Transverse colon (tissue), 4 donors: ENCODE results near the gene MOB1A. TPM values are rescaled to one million over a fixed set of nuclear protein-coding genes. Genes with fewer than 3 reads are reported as not detected.

Experiments used
- DNase-seq: peaks from one replicate; pipeline ENCODE4 v3.0.0-alpha.2; 2019
- H3K27ac ChIP-seq, 4 donors: fragments of 200-600 bp; sonication (generic); 2 replicates each; pipeline ENCODE4 v1.5.1; 2016 to 2018; ENCODE audit warnings: inconsistent platforms in 4 of 4
- H3K27me3 ChIP-seq: fragments of 200-600 bp; sonication (generic); 2 replicates; pipeline ENCODE4 v1.5.1; 2017; ENCODE audit warnings: inconsistent platforms
- H3K36me3 ChIP-seq, 4 donors: fragments of 200-600 bp; sonication (generic); 2 replicates each; pipeline ENCODE4 v1.5.1; 2017 to 2019; ENCODE audit warnings: inconsistent platforms in 4 of 4
- H3K4me1 ChIP-seq, 4 donors: fragments of 200-600 bp; sonication (generic); 2 replicates each; pipeline ENCODE4 v1.5.1; 2017 to 2020; ENCODE audit warnings: inconsistent platforms in 4 of 4
- H3K4me3 ChIP-seq, 4 donors: fragments of 200-600 bp; sonication (generic); 1 replicate in 1 of 4; 2 replicates in 3 of 4; pipeline versions ENCODE4 v1.5.1 to v1.6.1; 2017 to 2019; ENCODE audit warnings: inconsistent platforms in 4 of 4
- H3K9me3 ChIP-seq, 2 donors: fragments of 200-600 bp; sonication (generic); 2 replicates each; pipeline ENCODE4 v1.5.1; 2017 to 2019; ENCODE audit warnings: inconsistent platforms in 2 of 2
- CTCF ChIP-seq, 5 experiments: fragments of 200-600 bp in 3 of 5; fragments of 450-650 bp in 2 of 5; sonication (generic) in 3 of 5; IDR thresholded peaks; 1 replicate in 2 of 5; 2 replicates in 3 of 5; pipeline ENCODE4 v1.5.1; 2016 to 2017; ENCODE audit warnings: antibody characterized with exemption in 5 of 5, inconsistent platforms in 3 of 5, mild to moderate bottlenecking in 2 of 5, moderate library complexity in 1 of 5
- EP300 ChIP-seq: sonication (generic); formaldehyde crosslinking; IDR thresholded peaks from one replicate; pipeline ENCODE4 v1.6.1; 2017; ENCODE audit warnings: antibody characterized with exemption, low read depth
- POLR2A ChIP-seq: fragments of 450-650 bp; IDR thresholded peaks from one replicate; pipeline ENCODE4 v1.6.1; 2016; ENCODE audit warnings: antibody characterized with exemption, mild to moderate bottlenecking, moderate library complexity
- POLR2AphosphoS5 ChIP-seq, 3 donors: sonication (generic); formaldehyde crosslinking; IDR thresholded peaks; one replicate each; pipeline ENCODE4 v1.6.1; 2016; ENCODE audit warnings: antibody characterized with exemption in 3 of 3
- WGBS, 2 donors: methylation state at CpG; one replicate each; pipeline ENCODE4 v1.1.5; 2018; ENCODE audit warnings: low coverage in 1 of 2; 5-methylcytosine and 5-hydroxymethylcytosine counted together
- in situ Hi-C, 4 donors: fragments of 200-750 bp; cut with MboI; loops; one replicate each; pipeline versions ENCODE4 v1.15.0 to v1.15.1; 2017; ENCODE audit warnings: low sequenced_read_pairs in 3 of 4, low pct_ligation_motif_present in 1 of 4, low pct_unique_long_range_greater_than_20kb in 1 of 4
- intact Hi-C: fragments of 100-400 bp; cut with DNase I; formaldehyde crosslinking; loops from one replicate; pipeline ENCODE4 v1.15.1; 2023; ENCODE audit warnings: low total_unique reads
- total RNA-seq, 4 donors: library from RNA; depleted of rRNA; stranded (reverse); fragments of >200 nt; gene quantifications; one replicate each; pipeline ENCODE4 v1.1.0, GENCODE V29; 2016

The MOB1A gene
- total RNA-seq, 4 donors from 2014 or later: 43.0 to 91.9 (median 68.8) TPM

GRCh38 chr2:74149247-74149525 lies 29.5 kb downstream of the MOB1A start:
- DNase-seq: no peak
- Histone ChIP-seq H3K27ac (no peak overlapping the region), H3K9me3 (no peaks in the 10 kb centered on the region), H3K4me3 (no peak overlapping the region), H3K27me3 (no peaks in the 10 kb centered on the region), H3K4me1 (peaks cover 8 to 22% (median 17%) of the 10 kb centered on the region in 4 donors), H3K36me3 (peaks cover 0 to 10% (median 2%) of the 10 kb centered on the region in 4 donors)
- TF ChIP-seq CTCF (IDR thresholded peaks at IDR 0.05) (no peak), POLR2A (no peak), EP300 (no peak), POLR2AphosphoS5 (IDR thresholded peaks at IDR 0.05) (no peak)
- WGBS, 2 donors: 88 to 100% methylated on average over 4 to 5 of the region's 5 CpGs
- intact Hi-C loops (no loop called here), in situ Hi-C loops (loop anchor here in 3 of 4 donors (25.0 kb wide), 2 partner anchors 312 to 337 kb away; partner anchors contain the start of gene STAMBP (in 2 of the 3))

GRCh38 chr2:74148457-74149246 lies 30.0 kb downstream of the MOB1A start:
- Histone ChIP-seq H3K4me1 (peaks cover 8 to 22% (median 17%) of the 10 kb centered on the region in 4 donors), H3K4me3 (peak overlapping the region in 3 of 4 donors; percentile 54 to 92 (median 85)), H3K9me3 (no peaks in the 10 kb centered on the region), H3K27ac (peak overlapping the region; percentile 72 to 79 (median 74)), H3K36me3 (peaks cover 0 to 7% (median 0%) of the 10 kb centered on the region in 4 donors), H3K27me3 (no peaks in the 10 kb centered on the region)
- in situ Hi-C loops: loop anchor here in 3 of 4 donors (25.0 kb wide), 2 partner anchors 311 to 336 kb away; partner anchors contain the start of gene STAMBP (in 2 of the 3)
- TF ChIP-seq CTCF (IDR thresholded peaks at IDR 0.05) (no peak), EP300 (no peak), POLR2A (no peak), POLR2AphosphoS5 (IDR thresholded peaks at IDR 0.05) (no peak)
- intact Hi-C loops: no loop called here
- 59 to 61% methylated on average over 8 to 16 of the region's 16 CpGs for WGBS, 2 donors
- no peak for DNase-seq

DNA sequence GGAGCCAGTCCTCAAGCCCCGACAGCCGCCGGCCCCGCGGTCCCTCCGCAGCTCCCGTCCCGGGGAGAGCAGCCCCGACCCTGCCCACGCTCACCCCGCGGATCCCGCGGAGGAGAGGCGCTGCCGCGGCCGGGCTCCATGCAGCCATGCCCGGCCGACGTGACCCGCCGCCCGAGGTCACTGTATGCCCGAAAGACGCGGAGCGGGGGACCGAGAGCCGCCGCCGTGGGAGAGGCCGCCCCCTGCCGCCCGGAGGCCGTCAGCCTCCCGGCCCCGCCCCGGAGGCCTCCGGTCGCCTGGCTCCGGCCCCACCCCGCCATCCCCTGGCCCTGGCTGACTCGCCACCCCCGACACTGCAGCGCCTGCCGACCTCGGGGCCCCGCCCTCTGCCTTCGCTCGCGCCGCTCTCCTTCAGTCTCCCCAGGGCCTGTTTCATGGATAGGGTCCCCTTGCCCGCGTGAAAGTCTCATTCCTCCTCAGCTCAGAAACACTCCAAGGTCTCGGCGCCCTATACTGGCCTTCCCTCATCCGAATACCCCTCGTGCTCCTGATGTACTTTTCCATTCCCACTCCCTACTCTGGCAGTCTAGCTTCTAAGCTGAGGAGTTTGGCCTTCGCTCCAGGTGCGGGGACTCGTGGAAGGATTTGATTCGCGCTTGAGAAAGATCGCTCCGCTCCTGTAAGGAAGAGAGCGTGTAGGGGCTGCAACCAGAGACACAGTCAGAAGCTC lies 30.8 kb downstream of the MOB1A start, which contains the start of gene BOLA3:
Gene BOLA3 (minus strand): TSS at position 186 of the 730 bp plus-strand sequence. CDS start 38 bp downstream, at position 148.
- intact Hi-C loops: no loop called here
- Histone ChIP-seq H3K36me3 (no peaks in the 10 kb centered on the region), H3K27me3 (no peaks in the 10 kb centered on the region), H3K4me3 (peak within 1 kb of the TSS; percentile 54 to 92 (median 72)), H3K4me1 (peaks cover 8 to 22% (median 17%) of the 10 kb centered on the region in 4 donors), H3K9me3 (no peaks in the 10 kb centered on the region), H3K27ac (peak within 1 kb of the TSS; percentile 72 to 79 (median 74))
- peak; percentile 89 for DNase-seq
- 6 to 54% methylated on average over 6 to 62 of the region's 67 CpGs for WGBS, 2 donors
- TF ChIP-seq CTCF (IDR thresholded peaks at IDR 0.05) (peak in 4 of 5 experiments; percentile 53 to 72 (median 64)), POLR2AphosphoS5 (IDR thresholded peaks at IDR 0.05) (peak in 2 of 3 donors; percentile 38 to 44), POLR2A (no peak), EP300 (no peak)
- in situ Hi-C loops: loop anchor here in 3 of 4 donors (25.0 kb wide), 2 partner anchors 311 to 336 kb away; partner anchors contain the start of gene STAMBP (in 2 of the 3)
